Measurements from ENCODE around the gene ZDBF2.
A peak's percentile ranks its signal among the peaks of the same experiment; 100 is the strongest.
"Not testable (repeated sequence)": the region's sequence is repeated elsewhere in the genome, so short reads cannot be mapped to it uniquely, and the experiment has no call there.

ZDBF2 gene

DNA sequence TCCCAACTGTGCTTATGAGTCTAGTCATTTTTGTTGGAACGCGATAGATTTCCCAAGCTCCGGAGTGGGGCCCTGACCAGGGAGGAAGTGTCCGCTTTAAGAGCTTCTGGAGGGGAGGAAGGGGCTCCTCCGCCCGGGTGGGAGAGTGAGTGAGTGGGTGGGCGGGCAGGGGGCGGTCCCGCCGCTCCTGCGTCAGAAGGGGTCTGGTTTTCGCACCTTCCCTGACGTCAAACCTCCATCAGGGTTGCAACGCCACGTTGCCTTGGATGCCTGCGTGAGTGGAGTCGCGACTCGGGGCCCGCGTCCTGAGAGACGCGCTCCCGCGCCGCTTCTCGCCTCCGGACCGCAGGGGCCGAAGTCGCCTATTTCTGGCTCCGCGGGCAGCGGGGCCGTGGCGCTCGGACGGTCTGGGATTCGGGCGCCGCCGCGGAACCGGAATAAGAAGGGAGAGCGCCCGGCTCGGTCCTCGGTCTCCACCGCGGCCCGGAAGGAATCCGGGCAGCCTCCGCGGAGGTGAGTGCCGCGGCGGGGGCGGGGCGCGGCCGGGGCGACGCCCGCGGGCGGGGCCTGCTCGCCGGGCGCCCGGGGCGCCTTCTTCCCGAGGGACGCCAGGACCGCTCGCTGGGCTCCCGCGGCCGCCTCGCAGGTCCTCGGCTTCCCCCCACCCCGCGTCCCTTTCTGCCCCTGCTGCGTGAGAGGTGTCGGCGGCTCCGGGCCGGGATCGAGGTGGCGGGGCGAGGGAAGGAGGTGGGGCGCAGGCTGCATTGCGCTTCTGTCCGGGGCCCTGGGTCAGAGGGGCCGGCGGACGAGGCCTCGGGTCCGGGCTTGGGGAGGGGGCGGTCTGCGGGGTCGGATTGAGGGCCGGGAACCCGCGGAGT, at the start of gene ZDBF2:
ZDBF2 (plus strand) TSS at position 230 of the 878 bp plus-strand sequence. CDS start 7,187 bp downstream, outside the sequence.
- DNase-seq (ENCODE audit: low read depth in 2 of 2) = peak; percentile 2 to 18

DNA sequence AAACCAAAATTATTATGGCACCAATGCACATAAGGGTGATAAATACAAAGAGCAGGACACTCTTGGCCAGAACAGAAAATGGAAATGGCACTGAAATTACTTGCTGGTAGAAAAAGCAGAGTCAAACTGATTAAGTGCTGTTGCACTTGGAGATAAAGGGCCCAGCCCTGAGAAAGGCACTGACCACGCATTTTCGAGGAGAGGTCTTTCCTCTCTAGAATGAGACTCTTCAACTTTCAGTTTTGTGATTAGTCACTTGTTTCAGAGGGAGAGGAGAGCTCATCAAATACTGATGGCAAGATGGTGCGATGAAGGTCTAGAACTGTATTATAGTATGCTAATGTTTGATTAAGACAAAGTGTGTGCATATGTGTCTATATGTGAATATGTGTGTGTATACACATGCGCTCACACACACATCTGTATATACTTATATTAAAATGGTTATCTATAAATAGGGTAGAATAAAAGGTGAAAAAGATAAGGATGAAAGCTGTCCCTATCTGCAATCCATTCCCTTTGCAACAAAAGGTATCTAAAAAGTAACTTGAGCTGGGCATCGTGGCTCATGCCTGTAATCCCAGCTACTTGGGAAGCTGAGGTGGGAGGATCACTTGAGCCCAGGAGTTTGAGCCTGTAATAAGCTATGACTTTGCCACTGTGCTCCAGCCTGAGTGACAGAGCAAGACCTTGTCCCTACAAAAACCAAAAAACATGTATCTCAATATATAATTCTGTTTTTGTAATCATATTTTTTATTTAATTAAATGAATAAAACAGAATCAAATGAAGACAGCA, 48.8 kb upstream of the ZDBF2 start:
- no peak for DNase-seq (ENCODE audit: low read depth in 2 of 2)

DNA sequence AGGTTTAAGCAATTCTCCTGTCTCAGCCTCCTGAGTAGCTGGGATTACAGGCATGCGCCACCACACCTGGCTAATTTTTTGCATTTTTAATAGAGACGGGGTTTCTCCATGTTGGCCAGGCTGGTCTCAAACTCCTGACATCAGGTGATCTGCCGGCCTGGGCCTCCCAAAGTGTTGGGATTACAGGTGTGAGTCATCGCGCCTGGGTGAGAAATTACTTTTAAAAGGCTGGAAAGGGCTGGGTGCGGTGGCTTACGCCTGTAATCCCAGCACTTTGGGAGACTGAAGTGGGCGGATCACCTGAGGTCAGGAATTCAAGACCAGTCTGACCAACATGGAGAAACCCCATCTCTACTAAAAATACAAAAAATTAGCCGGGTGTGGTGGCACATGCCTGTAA, 45.8 kb upstream of the ZDBF2 start:
- DNase-seq (ENCODE audit: low read depth in 2 of 2) = not testable (repeated sequence)

DNA sequence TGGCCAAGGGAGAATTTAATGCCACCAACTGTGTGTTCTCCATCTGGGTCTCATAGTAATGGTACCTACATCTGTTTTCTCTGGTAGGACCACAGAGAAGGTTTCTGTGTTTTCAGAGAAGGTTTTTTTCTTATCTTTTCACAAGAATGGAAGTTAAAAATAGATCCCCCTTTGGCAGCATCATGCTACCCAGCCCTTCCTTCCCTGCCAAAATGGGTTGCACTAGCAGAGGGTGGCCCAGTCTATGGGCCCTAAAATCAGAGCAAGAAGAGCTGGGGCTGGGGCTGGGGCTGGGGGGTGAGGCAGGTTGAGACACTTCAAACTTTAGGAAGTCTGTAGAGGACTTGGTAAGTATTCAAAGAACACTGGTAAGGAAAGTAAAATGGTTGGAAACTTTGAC, 44.8 kb upstream of the ZDBF2 start:
- no peak for DNase-seq (ENCODE audit: low read depth in 2 of 2)

DNA sequence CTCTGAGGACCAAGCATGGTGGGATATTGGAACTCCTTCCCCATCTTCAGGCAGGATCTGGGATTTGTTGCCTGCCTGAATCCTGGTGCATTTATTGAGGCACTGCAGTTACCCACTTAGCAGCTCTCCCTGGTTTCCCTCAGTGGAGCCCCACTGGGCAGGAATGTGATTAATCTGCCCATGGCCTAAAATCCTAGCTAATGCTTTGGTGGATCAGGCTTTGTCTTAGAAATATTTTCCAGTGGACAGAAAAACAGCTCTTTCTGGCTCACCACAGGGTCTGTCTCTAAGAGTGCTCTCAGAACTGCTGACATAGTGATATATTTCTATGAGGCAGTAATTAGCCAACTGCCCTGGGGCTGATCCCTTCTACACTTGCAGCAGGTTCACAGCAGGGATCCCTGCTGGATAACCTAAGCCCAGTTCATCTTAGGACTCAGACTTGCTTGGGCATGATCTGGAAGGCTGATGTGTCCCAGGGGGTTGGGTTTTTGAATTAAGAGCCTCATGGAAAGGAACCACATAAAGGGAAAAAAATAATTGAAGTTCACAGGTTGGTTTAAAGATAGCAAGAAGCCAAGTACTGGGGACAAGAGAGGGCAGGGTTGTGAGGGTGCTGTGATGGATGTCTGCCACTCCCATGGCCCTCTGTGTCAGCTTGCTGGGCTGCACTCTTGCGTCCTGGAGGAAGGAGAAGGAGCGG, 44.3 kb upstream of the ZDBF2 start:
- no peak for DNase-seq (ENCODE audit: low read depth in 2 of 2)

DNA sequence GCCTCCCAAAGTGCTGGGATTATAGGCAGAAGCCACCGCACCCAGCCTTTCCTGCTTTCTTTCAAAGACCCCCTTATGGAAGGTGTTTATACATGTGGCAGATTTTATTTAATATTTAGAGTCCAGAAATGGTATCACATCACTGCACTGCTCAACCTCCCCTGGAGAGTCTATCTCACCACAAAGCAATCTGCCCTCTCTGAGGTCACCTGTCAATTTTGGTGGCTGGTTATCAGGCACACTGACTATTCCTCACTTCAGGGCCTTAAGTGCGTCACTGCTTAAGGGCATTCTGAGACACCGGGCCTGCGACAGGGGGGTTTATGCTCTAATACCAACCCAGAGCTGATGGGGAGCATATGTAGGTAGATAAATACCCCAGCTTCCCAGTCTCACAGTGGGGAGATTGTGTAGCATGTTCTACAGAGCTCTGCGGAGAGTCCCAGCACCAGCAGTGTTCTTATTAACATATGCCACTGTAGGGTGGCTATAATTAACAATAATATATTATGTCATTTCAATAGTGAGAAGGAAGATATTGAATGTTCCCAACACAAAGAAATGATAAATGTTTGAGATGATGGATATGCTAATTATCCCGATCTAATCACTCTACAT, 42.7 kb upstream of the ZDBF2 start:
- no peak for DNase-seq (ENCODE audit: low read depth in 2 of 2)

DNA sequence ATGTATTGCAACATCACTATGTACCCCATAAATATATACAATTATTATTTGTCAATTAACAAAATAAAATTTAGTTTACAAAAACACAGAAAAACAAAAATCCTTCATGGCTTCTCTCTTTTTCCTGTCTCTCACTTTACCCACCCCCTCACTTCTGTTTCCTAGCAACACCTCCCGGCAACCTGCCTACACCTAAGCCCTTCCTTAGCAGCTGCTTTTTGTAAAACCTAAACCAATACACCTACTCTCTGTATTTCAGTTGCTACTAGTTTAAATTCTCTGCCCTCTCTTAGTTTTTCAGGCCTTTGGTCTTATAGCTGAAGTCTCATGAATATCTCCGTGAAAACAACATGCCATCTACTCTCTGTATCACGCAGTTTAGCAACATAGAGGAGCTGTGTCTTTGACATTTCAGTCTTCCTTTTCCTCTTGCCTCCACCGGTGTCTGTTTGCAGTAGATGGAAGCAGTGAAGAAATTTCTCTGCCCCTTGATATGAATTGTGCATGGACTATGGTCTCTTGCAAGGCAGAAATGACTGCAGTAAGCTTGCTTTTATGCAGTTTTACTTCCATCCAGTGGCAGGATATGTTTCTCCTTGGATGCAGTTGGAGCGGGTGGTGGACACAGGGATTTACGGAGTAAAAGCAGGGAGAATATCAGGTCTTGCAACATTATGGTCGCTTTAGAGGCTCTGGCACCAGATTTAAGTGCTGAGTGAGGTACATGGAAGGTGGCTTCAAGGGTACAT, 42.0 kb upstream of the ZDBF2 start:
- DNase-seq (ENCODE audit: low read depth in 2 of 2) = no peak

DNA sequence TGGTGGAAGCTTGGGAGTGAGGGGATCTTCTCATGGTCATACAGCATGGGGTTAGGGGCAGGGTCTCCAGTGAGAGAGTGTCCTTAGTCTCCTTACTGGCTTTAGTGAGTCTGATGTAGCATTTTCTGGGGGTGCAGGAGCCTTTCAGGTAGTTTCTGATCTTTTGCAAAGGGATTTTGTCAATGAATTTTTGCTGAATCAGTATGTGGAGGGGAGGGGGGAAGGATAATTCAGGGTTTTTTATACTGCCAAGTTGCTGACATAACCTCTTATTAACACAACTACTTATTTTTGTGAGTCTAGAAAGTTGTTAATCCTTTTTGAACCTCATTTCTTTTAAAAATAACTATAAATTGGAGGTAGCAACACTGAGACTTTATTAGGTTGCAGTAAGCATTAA, 35.3 kb upstream of the ZDBF2 start:
- no peak for DNase-seq (ENCODE audit: low read depth in 2 of 2)

DNA sequence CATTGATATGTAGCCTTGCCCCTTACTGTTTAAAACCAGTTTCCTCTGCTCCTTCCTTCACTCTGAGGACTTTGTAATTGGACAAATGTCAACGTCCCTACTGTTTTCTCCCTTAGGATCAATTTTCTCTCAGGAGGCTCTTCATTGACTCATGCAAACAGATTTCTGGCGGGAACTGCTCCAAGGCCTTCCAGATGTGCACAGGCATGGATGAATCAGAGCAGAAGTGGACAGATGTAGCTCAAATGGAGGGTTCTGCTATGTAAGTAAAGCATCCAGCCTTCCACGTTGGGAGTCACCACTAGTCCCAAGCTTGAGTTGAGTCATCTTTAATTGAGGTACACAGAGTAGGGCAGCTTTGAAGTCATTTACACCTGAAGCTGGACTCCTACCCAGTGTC, 34.1 kb upstream of the ZDBF2 start:
- no peak for DNase-seq (ENCODE audit: low read depth in 2 of 2)

DNA sequence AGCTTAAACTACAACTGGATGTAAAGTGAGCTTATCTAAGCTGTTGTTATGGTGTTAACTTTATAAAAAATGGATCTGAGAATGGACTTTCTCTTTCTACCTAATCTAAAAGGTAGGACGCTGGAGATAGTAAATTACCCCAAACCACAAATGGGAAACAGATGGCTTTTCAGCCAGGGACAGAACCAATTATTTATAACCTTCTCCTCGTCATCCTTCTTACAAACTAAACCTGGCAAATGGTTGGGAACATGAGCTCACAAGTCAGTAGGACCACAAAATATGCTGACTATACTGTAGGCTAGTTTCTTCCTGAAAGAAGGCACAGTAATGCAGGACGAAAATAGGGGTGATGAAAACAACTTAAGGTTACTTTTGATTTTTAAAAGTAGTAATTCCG, 32.7 kb upstream of the ZDBF2 start:
- DNase-seq (ENCODE audit: low read depth in 2 of 2) = no peak

DNA sequence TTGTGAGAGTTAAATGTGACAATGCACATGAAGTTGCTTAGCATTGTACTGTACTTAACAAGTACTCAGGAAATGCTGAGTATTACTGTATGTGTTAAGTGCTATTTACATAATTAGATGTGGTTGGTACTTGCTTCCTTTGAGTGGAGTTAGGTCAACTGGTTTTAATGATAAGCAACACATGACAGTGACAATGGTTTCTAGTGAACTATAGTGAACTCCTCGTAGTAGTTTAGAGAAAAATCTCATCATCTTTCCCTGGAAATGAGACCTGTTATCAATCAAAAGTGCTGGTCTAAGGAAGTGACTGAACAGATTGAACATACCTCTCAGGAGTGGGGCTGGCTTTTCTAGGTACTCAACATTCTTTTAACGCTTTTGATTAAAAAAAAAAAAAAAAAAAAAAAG, 29.2 kb upstream of the ZDBF2 start:
- no peak for DNase-seq (ENCODE audit: low read depth in 2 of 2)

DNA sequence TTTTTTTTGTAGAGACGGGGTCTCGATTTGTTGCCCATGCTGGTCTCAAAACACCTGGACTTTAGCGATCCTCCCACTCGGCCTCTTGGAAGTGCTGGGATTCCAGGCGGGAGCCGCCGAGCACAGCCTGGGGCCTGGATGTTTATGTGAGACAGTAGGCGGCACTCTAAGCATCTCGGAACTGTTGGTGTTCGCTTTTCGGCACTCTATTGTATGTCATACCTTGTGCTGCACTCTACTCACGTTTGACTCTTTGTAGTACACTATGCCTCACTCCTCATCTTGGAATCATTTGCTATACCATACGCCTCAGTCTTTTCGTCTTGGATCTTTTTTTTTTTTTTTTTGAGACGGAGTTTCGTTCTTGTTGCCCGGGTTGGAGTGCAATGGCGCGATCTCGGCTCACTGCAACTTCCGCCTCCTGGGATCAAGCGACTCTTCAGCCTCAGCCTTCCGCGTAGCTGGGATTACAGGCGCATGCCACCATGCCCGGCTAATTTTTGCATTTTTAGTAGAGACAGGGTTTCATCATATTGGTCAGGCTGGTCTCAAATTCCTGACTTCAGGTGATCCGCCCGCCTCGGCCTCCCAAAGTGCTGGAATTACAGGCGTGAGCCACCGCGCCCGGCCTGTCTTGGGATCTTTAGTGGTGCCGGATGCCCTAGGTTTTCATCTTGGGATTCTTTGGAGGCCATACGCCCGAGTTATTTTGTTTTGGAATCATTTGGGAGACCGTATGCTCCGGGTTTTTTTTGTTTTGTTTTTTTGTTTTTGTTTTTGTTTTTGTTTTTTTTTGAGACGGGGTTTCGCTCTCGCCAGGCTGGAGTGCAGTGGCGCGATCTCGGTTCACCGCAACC, 24.2 kb upstream of the ZDBF2 start:
- DNase-seq (ENCODE audit: low read depth in 2 of 2) = no peak

DNA sequence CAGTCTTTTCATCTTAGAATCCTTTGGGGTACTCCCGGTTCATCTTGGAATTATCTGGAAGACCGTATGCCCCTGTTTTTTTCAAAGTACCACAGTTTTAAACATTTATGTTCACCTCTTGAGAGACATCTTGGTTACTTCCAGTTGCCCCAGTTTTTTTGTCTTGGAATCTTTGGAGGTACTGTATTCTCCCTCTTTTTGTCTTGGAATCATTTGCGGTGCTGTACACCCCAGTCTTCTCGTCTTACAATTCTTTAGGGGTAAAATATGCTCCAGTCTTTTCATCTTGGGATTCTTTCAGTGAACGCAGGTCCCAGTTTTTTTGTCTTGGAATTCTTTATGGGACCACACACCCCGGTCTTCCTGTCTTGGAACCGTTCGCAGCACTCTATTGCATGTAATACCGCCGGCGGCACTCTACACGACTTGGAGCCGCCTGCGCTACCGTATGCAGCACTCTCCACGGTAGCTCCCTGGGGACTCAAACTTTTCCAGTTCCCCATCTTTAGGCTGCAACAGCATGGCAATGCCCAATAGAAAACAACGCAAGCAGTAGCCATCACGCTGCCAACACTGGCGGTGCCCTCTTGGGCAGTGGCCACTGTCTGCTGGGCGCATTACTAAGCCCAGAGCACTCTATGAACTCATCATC, 21.2 kb upstream of the ZDBF2 start:
- no peak for DNase-seq (ENCODE audit: low read depth in 2 of 2)

DNA sequence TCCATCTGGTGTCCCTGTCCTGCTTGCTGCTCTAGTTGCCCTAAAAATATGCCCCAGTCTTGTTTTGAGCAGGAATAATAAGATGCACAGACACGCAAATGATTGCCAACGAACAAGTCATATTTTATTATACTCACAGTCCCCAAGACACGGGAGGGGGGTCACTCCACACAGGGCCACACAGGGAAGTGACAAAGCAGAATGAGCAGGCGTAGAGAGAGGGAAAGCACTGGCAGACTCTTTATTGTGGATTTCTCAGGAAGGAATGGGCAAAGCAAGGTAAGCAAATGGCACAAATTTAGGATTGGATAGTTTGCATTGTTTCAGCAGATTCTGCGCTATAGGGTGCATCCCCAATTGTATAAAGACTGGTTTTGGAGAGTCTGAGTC, 20.7 kb upstream of the ZDBF2 start:
- no peak for DNase-seq (ENCODE audit: low read depth in 2 of 2)

DNA sequence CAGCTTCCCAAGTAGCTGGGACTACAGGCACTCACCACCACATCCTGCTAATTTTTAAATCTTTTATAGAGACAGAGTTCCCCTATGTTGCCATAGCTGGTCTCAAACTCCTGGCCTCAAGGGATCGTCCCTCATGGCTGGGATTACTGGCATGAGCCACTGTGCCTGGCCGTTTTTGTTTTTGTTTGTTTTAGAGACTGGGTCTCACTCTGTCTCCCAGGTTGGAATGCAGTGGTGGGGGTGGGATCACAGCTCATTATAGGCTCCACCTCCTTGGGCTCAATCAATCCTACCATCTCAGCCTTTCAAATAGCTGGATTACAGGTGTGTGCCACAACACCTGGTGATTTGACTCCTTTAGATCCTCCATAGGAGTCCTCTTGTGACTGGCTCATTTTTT, 19.5 kb upstream of the ZDBF2 start:
- DNase-seq (ENCODE audit: low read depth in 2 of 2) = no peak

DNA sequence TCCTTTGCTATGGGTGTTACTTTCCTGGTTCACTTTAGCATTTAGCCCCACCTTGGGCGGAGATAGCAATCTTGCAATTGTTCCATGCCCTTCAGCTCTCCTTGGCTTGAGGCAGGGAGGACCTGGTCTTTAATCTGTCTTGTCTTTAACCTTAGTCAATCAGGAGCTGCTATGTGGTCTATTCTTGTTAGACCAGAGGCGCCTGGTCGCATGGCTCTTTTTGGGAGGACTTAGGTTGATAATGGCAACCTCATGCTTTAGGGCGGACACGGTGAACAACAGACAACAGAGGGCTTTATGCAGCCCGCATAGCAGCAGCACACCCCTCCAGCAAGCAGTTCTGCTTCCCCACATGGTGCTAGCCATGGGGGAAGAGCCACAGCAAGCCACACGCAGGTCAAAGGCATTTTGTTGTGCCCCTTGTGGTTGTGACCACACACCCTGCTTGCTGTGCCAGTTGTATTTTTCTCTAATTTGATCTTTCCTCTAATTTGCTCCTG, 17.7 kb upstream of the ZDBF2 start:
- DNase-seq (ENCODE audit: low read depth in 2 of 2) = no peak

DNA sequence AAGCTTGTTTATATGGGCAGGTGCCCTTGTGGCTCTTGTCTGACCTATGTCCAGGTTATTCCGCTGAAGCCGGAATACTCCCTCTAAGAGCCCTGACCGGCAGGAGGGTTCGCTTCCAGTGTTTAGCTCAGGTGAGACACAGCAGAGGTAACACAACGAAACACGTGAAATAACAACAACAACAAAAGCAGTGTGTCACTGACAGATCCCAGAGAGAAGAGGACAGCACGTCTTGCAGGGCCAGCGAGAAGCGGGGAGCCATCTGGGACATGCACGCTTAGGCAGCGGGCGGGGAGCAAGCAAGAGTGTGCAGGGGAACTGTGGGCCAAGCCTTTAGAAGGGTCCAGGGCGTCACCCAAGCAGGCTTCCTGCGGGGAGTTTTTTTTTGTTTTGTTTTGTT, 17.1 kb upstream of the ZDBF2 start:
- DNase-seq (ENCODE audit: low read depth in 2 of 2) = no peak

DNA sequence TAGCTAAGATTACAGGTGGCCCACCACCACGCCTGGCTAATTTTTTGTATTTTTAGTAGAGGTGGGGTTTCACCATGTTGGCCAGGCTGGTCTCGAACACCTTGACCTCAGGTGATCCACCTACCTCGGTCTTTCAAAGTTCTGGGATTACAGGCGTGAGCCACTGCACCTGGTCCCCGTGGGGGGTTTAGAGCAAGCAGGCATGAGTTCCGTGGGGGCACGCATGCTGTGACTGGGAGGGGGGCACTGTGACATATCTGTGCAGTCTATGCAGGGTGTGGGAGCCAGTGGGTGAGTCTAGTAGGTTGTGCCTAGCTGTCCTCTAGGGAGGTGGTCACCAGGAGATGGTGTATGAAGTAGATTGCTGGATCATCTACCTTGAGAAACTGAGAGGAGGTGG, 16.6 kb upstream of the ZDBF2 start:
- DNase-seq (ENCODE audit: low read depth in 2 of 2) = no peak

DNA sequence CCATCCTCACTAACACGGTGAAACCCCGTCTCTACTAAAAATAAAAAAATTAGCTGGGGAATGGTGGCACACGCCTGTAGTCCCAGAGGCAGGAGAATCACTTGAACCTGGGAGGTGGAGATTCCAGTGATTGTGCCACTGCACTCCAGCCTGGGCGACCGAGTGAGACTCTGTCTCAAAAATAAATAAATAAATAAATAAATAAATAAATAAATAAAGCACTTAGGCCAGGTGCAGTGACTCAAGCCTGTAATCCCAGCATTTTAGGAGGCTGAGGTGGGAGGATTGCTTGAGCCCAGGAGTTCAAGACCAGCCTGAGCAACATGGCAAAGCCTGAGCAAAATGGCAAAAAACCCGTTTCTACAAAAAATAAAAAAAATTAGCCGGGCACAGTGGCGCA, 15.8 kb upstream of the ZDBF2 start:
- not testable (repeated sequence) for DNase-seq (ENCODE audit: low read depth in 2 of 2)

All from activated CD8-positive, alpha-beta memory T cell treated with anti-CD3 and anti-CD28 coated beads for 4 hours (primary cell).